Uterus (tissue), 2 donors: Measurements from ENCODE around the gene KRT6A.

Source experiments
- CTCF ChIP-seq, 4 experiments: fragments of 200-600 bp in 2 of 4; fragments of 450-650 bp in 2 of 4; sonication (generic) in 2 of 4; IDR thresholded peaks; one replicate each; pipeline ENCODE4 v1.5.1; 2016 to 2019; ENCODE audit warnings: antibody characterized with exemption in 4 of 4, mild to moderate bottlenecking in 2 of 4, moderate library complexity in 1 of 4
- POLR2A ChIP-seq, 2 donors: fragments of 450-650 bp; IDR thresholded peaks; one replicate each; pipeline ENCODE4 v1.6.1; 2016; ENCODE audit warnings: antibody characterized with exemption in 2 of 2, mild to moderate bottlenecking in 1 of 2, moderate library complexity in 1 of 2

GRCh38 chr12:52534482-52534881, 41.4 kb upstream of the KRT6A start:
- TF ChIP-seq CTCF (IDR thresholded peaks at IDR 0.05) (no peak), POLR2A (IDR thresholded peaks at IDR 0.05) (no peak)
